Activated CD8-positive, alpha-beta memory T cell treated with anti-CD3 and anti-CD28 coated beads for 4 hours (primary cell): ENCODE data around the gene CNST.
A peak's percentile ranks its signal among the peaks of the same experiment; 100 is the strongest.
"Not testable (repeated sequence)": the region's sequence is repeated elsewhere in the genome, so short reads cannot be mapped to it uniquely, and the experiment has no call there.

Experiments
- DNase-seq, 2 donors: peaks; one replicate each; pipeline ENCODE4 v3.0.0-alpha.2; 2020; ENCODE audit warnings: low read depth in 2 of 2

The CNST gene

DNA sequence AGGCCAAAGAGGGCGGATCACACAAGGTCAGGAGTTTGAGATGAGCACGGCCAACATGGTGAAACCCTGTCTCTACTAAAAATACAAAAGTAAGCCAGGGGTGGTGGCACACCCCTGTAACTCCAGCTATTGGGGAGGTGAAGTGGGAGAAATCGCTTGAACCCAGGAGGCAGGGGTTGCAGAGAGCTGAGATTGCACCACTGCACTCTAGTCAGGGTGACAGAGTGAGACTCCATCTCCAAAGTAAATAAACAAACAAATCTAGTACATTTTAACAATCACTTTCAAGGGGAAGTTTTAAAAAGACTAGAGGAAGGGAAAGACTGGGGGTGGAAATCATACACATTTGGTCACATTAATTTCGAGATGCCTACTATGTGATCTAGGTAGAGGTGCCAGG lies 6.9 kb upstream of the CNST start:
- DNase-seq = no peak

DNA sequence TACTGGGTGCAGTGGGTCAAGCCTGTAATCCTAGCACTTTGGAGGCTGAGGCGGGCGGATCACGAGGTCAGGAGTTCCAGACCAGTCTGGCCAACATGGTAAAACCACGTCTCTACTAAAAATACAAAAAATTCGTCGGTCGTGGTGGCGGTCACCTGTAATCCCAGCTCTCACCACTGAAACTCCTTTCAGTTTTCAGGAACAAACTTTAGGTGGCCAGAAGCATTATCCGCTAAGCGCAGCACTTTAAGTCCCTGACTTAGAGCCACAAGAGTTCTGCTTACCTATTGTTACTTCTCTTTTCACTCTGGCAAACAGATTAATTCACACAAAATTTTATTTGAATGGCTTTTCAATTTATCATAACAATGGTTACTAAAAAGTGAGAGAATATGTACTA lies 5.4 kb upstream of the CNST start:
- DNase-seq = not testable (repeated sequence)

DNA sequence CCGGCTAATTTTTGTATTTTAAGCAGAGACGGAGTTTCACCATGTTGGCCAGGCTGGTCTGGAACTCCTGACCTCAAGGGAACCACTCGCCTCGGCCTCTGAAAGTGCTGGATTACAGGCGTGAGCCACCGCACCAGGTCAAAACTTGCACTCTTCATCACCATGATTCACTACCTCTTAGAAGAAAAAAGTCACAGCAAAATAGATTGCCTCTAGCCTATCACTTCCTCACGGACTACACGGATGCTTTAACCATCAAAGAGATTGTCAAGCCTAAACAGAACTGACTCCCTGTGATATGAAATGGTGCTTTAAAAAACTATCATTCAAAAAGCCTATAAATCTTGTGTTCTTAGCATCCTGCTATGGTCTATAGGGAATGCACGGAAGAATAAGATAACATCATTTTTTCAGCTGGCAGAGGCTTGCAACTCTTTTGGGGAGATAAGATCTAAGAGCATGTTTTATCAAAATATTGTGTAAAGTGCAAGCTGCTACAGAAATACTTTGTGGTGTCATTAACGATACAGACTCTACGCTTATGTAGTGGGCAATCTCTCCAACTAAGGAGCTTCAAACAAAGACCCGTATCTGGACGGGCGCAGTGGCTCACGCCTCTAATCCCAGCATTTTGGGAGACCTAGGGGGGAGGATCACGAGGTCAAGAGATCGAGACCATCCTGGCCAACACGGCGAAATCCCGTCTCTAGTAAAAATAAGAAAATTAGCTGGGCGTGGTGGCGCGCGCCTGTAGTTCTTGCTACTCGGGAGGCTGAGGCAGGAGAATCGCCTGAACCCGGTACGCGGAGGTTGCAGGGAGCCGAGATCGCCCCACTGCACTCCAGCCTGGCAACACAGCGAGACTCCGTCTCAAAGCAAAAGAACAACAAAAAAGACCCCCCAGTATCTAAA lies 1.2 kb upstream of the CNST start:
- DNase-seq = no peak

DNA sequence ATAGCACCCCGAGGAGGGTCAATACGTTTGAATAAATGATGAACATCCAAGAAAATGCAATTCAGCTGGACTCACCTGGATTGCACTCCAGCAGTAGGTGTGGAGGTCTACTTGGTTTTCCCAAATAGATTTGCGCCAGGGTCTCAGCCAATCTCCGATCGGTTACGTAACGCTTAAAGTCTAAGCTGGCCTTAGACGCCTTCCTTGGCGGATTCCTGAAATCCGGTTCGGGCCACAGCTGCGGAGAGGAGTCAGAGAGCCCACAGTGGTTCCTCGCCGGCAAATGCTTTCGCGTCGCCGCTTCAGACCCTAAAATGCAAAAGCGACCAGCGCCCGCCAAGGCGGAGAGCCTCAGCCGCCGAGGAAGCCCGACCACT lies 517 bp upstream of the CNST start:
- DNase-seq = no peak

DNA sequence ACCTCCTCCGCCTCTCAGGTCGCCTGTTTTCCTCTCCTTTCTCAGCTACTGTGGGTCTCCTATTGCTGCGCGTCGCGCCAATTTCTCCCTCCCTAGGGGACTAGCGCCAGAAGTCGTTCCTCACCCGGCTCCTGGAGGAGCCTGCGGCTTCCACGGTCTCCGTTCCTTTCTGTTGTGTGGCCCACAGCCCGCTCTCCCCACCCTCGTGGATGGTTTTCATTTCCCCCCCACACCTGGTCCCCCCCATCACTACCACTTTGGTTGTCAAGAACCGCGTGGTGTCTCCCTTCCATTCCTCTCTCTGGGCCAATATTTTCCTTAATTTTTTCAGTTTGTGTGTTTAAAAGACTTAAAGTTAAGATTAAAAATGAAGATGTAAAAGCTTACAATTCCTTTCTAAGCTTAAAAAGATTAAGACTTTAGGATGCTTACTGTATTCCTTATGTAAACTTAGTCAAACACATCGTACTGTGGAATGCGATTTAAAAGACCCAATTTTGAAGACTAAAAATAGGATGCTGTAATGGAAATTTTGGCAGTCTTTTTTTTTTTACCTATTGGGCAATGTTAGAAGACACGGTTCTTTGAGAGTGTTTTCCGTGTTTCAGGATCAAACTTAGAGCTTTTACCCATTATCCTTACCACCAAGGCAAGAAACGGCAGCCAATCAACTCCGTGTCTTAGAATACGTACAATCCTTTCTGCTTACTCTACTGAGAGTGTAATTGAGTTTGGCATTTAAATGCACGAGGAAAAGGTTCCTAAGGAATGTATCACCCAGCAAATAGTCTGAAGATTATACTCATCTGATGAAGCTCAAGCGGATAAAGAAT lies 773 bp downstream of the CNST start:
- peak in 1 of 2 donors; percentile 13 for DNase-seq

DNA sequence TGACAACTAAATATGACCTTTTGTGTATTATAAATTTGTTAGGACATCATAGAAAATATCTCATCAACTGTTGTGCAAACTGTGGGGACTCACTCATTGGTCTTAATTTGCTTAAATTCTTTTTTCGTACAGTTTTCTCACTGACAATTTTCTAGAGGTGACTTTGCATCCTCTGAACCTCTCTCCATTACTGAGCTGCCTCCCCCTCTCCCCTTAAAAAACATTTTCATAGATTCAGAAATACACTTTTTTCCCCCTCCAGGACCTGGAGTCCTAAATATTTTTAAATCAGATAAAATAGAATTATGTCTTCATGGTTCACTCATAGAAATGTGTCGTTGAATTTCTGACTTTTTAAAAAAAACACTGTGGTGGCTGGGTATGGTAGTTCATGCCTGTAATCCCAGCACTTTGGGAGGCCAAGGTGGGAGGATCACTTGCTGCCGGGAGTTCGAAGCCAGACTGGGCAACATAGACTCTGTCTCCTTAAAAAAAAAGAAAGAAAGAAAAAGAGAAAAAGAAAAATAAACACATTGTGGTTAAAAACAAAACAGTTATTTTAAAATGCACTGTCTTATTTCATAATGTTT lies 1.5 kb downstream of the CNST start:
- no peak for DNase-seq

DNA sequence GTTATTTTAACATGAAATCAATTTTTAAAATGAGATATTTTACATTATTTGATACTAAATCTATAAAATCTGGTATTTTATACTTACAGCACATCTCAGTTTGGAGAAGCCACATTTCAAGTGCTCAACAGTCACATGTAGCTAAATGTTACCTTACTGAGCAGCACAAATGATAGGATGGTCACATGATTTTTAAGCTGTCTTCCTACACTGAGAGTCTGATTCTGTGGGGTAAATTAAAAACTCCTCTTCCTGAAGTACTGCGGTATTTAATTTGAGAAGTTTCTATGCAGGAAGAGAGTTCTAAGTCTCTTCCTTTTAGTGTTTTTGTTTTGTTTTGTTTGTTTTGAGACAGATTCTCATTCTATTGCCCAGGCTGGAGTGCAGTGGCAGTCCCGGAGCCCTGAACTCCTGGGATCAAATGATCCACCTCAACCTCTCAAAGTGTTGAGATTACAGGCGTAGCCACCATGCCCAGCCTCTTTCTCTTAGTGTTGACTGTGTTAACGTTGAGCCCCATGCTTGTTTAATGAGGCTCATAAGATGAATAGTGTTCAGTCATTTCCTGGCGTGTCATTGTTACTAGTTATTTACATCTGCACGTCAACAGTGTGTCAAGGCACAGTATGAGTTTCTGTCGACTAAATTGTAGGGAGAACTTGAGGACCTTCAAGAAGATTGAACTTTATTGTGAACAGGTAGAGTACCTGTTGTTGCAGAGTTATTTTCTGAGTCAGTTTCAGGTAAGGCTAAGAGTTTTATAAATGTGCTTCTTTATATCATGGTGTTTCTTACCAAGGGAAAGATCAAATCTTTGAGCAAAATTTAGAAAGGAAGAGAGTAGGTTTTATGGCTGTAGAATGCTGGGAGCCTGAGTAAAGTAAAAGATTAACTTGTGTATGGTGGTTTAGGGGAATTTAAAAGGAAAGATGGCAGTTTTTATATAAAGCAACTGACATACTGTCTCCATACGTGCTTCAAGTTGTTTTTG lies 3.3 kb downstream of the CNST start:
- DNase-seq = no peak

DNA sequence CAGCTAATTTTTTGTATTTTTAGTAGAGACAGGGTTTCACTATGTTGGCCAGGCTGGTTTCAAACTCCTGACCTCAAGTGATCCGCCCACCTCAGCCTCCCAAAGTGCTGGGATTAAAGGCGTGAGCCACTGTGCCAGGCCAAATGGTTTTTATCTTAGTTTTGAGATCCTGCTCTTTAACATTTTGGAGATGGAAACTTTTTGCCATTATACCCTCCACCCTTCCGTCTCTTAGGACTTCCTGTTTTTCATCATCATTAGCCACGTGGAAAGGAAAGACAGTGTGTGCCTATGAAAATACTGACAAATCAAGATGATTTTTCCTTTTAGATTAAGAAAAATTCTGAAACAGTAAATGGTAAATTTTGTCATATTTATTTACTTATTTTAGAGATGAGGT lies 5.1 kb downstream of the CNST start:
- DNase-seq = not testable (repeated sequence)

DNA sequence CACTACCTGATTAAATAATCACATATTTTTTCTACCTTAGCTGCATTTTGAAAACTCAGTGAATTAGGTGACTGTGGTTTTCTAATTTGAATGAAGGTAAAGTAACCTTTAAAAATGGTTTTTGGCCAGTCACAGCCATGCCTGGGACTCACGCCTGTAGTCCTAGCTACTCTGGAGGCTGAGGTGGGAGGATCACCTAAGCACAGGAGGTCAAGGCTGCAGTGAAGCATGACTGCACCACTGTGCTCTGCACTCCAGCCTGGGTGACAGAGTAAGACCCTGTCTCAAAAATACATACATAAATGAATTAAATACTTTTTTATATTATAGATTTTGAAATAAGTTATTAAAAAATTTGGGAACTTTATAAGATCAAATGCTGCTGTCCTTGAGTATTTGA lies 5.7 kb downstream of the CNST start:
- DNase-seq = no peak

DNA sequence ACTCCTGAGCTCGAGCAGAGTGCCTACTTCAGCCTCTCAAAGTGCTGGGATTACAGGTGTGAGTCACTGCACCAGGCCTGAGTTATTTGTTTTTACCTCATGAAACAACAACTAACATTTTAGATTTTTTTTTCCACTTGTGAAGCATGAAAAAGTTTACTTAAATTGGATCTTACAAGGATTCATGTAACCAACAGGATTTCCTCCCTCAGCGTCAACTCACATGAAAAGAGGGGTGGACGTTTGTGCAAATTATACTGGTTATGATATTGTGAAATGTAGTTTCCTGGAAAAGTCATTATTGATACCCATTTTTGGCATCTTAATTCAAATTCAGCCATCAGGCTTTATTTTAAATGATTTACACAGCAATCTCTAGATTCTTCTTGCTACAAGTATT lies 6.5 kb downstream of the CNST start:
- no peak for DNase-seq

DNA sequence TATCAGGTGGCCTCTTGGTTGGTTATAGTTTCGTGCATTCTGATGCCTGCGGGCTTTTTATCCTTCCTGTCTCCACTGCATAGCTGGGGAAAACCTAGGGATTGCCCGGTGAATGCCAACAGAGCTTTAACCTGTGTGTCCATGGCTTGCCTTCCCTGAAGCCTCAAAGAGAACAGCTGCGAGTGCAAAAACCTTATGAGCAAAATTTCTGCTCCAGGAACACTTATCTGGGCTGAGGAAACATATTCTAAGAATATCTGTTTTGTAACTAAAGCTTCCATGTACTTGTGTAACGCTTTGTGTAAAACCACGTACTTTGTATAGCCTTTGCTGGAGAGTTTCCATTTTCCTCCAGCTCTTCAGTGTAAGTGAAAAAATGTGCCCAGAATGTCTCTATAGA lies 7.2 kb downstream of the CNST start:
- DNase-seq = no peak

DNA sequence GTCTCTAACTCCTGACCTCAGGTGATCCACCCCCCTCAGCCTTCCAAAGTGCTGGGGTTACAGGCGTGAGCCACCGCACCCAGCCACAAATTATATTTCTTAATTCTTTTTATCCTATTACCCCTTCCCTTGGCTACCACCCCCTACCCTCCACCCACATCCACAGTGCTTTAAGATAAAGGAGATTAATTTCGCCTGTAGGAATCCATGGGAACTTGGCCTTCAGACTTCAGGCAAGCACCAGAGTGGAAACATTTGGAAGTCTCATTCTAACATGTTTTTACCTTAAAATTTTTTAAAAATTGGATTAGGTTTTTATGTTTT lies 10.4 kb downstream of the CNST start:
- no peak for DNase-seq

DNA sequence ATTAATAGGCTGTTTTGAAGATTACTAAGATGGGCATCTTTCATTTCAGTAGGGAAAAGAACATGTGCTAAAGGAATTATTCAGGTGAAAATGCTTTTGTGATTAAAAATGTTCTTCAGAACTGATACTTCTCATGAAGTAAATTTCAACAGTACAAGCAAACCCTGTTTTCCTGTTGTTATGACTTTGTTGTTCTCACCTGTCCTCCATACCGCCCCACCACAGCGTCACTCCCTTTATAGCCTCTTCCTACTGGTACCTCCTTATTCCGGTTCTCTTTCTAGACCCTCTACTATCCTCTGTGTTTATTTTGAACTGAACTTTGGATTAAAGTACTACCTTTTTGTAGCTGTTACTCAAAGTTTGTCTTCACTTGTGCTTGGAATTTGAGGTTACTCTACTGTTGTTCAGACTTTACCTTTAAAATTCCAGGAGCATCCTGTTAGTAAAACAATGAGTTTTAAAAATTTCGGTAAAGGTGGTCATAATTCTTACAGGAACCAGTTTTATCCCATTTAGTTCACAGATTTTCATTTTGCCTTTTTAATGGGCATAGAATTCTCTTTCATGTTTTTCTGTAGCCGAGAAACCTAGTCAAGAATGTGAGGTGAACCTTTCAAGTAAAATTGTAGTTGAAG lies 10.9 kb downstream of the CNST start:
- no peak for DNase-seq

DNA sequence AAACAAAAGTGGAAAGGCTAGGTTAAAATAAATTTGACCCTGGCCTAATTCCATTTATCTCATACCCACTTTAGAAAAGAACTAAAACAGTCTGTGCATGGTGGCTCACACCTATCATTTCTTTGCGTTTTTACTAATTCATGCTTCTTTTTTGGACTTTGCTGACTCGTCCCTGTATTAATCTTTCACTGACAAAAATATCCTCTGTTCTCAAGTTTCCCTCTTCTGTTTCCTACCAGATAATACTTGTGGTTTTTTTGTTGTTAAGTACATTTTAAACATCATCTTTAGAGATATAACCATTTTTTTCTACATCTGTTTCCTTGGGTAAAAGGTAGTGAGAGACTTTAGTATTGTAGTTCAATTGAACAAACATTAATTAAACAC lies 11.5 kb downstream of the CNST start:
- DNase-seq = no peak

DNA sequence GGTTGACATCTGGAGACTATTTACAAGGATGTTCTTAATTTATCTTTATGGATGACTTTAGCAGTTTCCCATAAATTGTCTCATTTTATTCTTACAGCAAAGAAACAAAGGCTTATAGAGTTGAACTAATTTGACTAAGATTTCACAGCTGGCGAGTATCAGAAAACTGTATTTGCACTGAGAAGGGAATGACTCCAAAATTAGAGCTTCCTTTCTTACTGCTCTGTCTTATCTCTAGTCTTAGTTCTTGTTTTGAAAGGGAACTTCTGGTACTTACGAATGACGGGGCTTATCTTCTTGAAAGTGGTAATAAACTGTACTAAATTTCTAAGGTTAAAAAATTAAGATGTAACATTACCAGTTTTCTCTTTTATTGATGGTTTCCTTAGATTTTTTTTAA lies 13.6 kb downstream of the CNST start:
- DNase-seq = no peak

DNA sequence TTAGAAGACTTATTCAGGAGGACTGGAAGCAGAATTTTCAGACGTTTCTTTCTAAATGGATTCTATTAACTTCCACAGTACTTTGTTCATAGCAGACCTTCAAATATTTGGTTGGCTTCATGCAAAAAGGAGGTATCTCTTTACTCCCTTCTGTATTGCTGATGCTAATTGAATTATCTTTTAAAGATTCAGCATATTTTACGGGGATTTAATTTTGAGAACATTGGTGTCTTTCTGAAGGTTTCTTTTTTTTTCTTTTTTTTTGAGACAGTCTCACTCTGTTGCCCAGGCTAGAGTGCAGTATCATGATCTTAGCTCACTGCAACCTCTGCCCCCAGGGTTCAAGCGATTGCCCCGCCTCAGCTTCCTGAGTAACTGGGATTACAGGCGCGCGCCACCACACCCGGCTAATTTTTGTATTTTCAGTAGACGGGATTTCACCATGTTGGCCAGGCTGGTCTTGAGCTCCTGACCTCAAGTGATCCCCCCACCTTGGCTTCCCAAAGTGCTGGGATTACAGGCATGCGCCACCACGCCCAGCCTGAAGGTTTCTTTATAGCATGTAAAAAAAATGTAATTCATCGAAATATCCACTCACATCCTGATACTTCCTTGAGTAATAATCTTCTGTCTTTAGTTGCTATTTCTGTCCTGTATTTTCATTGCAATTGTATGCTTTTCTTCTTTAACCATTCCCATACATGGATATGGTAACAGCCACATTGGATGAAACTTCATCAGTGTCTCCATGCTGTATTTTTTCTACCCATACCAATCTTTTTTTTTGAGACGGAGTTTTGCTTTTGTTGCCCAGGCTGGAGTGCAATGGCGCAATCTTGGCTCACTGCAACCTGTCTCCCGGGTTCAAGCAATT lies 14.5 kb downstream of the CNST start:
- no peak for DNase-seq

DNA sequence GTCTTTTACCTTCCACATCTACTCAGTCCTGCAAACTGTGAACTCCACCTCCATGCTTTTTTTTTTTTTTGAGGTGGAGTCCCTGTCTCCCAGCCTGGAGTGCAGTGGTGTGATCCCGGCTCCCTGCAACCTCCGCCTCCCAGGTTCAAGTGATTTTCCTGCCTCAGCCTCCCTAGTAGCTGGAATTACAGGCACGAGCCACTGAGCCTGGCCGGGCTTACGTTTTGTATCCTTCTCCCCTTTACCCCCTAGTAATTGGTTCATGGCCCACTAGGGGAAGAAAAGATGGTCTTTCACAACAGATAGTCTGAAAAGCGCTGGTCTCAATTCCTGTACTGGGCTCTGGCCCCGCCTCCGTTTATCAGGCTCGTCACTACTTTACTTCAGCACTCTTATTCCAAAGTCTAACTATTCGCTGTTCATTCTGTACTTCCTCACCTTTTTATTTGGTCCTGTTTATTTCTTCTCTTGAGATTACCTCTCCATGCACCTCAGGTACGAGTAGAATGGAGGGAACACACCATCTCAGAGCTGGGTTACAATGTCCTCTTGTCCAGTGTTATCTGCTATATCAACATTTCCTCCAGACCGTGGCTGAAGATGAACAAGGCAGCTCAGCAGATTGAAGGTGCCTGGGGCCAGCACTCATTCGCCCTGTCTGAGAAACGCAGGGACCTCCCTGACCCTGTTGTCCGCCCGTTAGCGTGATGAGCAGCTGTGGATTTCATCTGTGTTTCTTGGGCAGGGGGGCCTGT lies 16.2 kb downstream of the CNST start:
- DNase-seq = no peak

DNA sequence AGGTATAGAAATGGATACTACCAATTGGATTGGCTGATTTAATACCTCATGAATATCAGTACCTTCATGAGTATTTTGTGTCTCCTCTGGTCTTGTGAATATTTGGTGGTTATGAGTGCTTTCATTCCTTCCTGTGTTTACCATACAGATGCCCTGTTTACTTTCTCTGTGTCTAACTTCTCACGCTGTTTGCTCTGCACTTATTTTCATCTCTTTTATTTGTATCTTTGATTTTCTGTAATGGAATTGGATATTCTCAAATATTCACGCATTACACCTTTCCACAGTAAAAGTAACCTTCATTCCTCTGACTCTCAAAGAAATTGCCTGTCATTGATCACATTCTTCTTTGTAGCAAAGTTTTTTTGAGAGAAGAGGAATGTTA lies 16.8 kb downstream of the CNST start:
- no peak for DNase-seq

DNA sequence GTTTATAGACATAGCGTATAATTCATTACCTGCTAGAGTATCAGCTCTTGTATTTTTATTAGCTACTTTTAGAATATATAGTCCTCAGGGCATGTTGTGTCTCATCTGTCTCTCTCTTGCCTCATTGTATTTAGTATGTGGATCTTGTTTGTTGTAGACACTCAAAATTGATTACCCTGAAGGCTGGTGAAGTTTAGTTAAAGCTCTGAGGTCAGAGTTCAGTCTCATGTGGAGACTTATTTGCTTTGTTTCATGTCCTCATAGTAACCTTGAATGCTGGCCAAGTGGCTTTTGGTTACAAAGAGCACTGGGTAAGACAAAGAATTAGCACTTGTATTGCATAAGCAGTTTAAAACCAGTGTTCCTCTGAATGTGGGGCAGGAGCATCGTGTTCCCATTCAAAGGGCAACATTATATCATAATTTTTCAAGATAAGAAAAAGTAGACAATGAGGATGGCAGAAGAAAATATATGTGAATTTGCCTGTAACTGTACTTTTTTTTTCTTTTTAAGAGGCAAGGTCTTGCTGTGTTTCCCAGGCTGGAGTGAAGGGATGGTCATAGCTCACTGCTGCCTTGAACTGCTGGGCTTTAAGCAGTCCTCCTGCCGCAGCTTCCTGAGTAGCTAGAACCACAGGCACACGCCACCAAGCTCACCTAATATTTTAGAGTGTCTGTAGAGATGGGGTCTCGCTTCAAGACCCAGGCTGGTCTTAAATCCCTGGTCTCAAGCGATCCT lies 17.4 kb downstream of the CNST start:
- no peak for DNase-seq
